NT2/D1 (cell line): ENCODE measurements around the gene CHRM1.
A peak's percentile ranks its signal among the peaks of the same experiment; 100 is the strongest.

ENCODE experiments used
- DNase-seq: peaks from one replicate; pipeline ENCODE4 v3.0.0-alpha.2; 2011; ENCODE audit warnings: low read depth, low spot score
- H3K27me3 ChIP-seq: 2 replicates; pipeline ENCODE4 v1.6.0; 2011; ENCODE audit warnings: mild to moderate bottlenecking; ENCODE audit not compliant: insufficient read length, insufficient read depth
- H3K36me3 ChIP-seq: 2 replicates; pipeline ENCODE4 v1.6.1; 2011; ENCODE audit warnings: mild to moderate bottlenecking, low read length, mixed read lengths; ENCODE audit not compliant: insufficient read depth, insufficient read length
- H3K4me1 ChIP-seq: 2 replicates; pipeline ENCODE4 v1.5.1; 2011; ENCODE audit not compliant: insufficient read depth, insufficient read length
- H3K4me3 ChIP-seq: 2 replicates; pipeline ENCODE4 v1.5.1; 2011; ENCODE audit warnings: low read depth; ENCODE audit not compliant: insufficient read length
- H3K9ac ChIP-seq: 2 replicates; pipeline ENCODE4 v1.6.0; 2011; ENCODE audit warnings: low read depth; ENCODE audit not compliant: insufficient read length
- H3K9me3 ChIP-seq: 2 replicates; pipeline ENCODE4 v1.5.1; 2011; ENCODE audit warnings: mild to moderate bottlenecking, low read length; ENCODE audit not compliant: insufficient read depth
- SUZ12 ChIP-seq: IDR thresholded peaks from 2 replicates; pipeline ENCODE4 v1.6.1; 2011; ENCODE audit not compliant: insufficient read length, insufficient read depth; ENCODE audit errors: extremely low read depth
- YY1 ChIP-seq: IDR thresholded peaks from 2 replicates; pipeline ENCODE4 v1.6.1; 2011; ENCODE audit not compliant: insufficient read length, insufficient read depth
- ZNF274 ChIP-seq: IDR thresholded peaks from 2 replicates; pipeline ENCODE4 v1.6.1; 2011; ENCODE audit warnings: mild to moderate bottlenecking, low read depth, low read length

Gene CHRM1

GRCh38 chr11:62882788-62883501, 38.2 kb downstream of the CHRM1 start:
- peaks cover 87% of the 10 kb centered on the region for H3K36me3 ChIP-seq
- no peaks in the 10 kb centered on the region for H3K9me3 ChIP-seq
- DNase-seq: no peak
- TF ChIP-seq YY1 (no peak), ZNF274 (no peak), SUZ12 (no peak)
- peak overlapping the region; percentile 95 for H3K9ac ChIP-seq
- peaks cover 17% of the 10 kb centered on the region for H3K4me1 ChIP-seq
- peak overlapping the region; percentile 99 for H3K4me3 ChIP-seq
- H3K27me3 ChIP-seq: no peaks in the 10 kb centered on the region

GRCh38 chr11:62882431-62882749, 38.8 kb downstream of the CHRM1 start:
- peak overlapping the region; percentile 95 for H3K9ac ChIP-seq
- no peaks in the 10 kb centered on the region for H3K27me3 ChIP-seq
- no peaks in the 10 kb centered on the region for H3K9me3 ChIP-seq
- peaks cover 19% of the 10 kb centered on the region for H3K4me1 ChIP-seq
- DNase-seq: no peak
- TF ChIP-seq SUZ12 (no peak), ZNF274 (no peak), YY1 (no peak)
- peaks cover 87% of the 10 kb centered on the region for H3K36me3 ChIP-seq
- peak overlapping the region; percentile 99 for H3K4me3 ChIP-seq

GRCh38 chr11:62881579-62882430, 39.4 kb downstream of the CHRM1 start:
- Histone ChIP-seq H3K27me3 (no peaks in the 10 kb centered on the region), H3K9ac (peak overlapping the region; percentile 100), H3K4me1 (peaks cover 19% of the 10 kb centered on the region), H3K4me3 (peak overlapping the region; percentile 99), H3K36me3 (peaks cover 87% of the 10 kb centered on the region), H3K9me3 (no peaks in the 10 kb centered on the region)
- DNase-seq: peak; percentile 91
- TF ChIP-seq SUZ12 (no peak), YY1 (no peak), ZNF274 (no peak)

GRCh38 chr11:62880803-62881578, 40.2 kb downstream of the CHRM1 start, which contains the start of gene SLC3A2:
Gene SLC3A2, plus strand, starts transcription at chr11:62880896. Its CDS starts 128 bp downstream, at chr11:62881024.
- Histone ChIP-seq H3K9ac (peak within 1 kb of the TSS; percentile 100), H3K27me3 (no peaks in the 10 kb centered on the region), H3K9me3 (no peaks in the 10 kb centered on the region), H3K4me3 (peak within 1 kb of the TSS; percentile 99), H3K36me3 (peaks cover 87% of the 10 kb centered on the region), H3K4me1 (peaks cover 19% of the 10 kb centered on the region)
- TF ChIP-seq ZNF274: no peak
- no peak for TF ChIP-seq YY1
- TF ChIP-seq SUZ12: no peak
- DNase-seq: peak; percentile 71

- Histone ChIP-seq H3K4me1 (peaks cover 14% of the 10 kb centered on the region), H3K4me3 (peak overlapping the region; percentile 99), H3K36me3 (peaks cover 85% of the 10 kb centered on the region), H3K9ac (peak overlapping the region; percentile 100), H3K27me3 (no peaks in the 10 kb centered on the region), H3K9me3 (no peaks in the 10 kb centered on the region)
- DNase-seq: no peak
- no peak for TF ChIP-seq YY1
- TF ChIP-seq SUZ12: no peak
- TF ChIP-seq ZNF274: no peak
Measured at GRCh38 chr11:62880231-62880802, 40.8 kb downstream of the CHRM1 start.

GRCh38 chr11:62879235-62879978, 41.8 kb downstream of the CHRM1 start:
- DNase-seq: no peak
- Histone ChIP-seq H3K36me3 (peaks cover 85% of the 10 kb centered on the region), H3K4me1 (peaks cover 10% of the 10 kb centered on the region), H3K9ac (peak overlapping the region; percentile 39), H3K4me3 (no peak overlapping the region), H3K27me3 (no peaks in the 10 kb centered on the region), H3K9me3 (no peaks in the 10 kb centered on the region)
- TF ChIP-seq YY1 (no peak), ZNF274 (no peak), SUZ12 (no peak)
